GM19025 (cell line): Measurements from ENCODE around the gene PIP4K2A.

Experiments used
- ATAC-seq: cut with Tn5 transposase; IDR thresholded peaks from one replicate; pipeline ENCODE4 v1.9.1; 2021; ENCODE audit warnings: mild to moderate bottlenecking, low read depth, moderate library complexity; ENCODE audit not compliant: unreplicated experiment

The PIP4K2A gene

DNA sequence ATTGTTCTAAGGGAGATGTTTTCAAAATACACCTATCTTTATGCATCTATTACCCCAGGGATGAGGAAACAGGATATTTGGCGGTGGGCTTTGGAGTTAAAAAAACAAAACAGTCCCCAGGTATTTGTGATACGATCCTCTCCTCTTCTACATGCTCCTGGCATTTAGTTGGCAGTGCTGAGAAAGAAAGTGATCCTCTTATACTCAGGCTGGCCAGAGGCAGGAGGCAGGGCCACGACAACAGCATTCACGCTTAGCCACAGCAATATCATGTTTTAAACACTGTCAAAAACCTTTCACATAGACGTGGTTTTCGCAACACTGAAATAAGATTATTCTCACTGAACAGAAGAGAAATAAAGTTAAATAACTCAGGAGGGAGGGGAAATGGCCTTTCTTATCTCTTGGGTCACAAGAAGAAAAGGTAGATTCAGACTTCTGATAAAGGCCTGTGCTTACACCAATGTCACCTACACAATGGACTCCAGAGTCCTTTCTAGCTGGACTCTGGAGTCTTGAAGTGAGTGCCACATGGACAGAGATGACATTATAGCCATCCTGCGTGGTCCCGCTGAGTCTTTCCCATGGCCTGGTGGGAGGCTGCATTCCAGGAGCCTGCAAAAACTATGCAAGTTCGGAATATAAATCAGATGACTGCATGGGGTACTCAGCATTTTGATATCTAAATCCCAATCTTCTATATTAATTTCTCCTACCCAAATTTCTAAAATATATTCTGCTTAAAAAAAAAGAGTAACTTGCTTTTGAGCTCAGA lies 88.7 kb downstream of the PIP4K2A start:
- no peak for ATAC-seq

DNA sequence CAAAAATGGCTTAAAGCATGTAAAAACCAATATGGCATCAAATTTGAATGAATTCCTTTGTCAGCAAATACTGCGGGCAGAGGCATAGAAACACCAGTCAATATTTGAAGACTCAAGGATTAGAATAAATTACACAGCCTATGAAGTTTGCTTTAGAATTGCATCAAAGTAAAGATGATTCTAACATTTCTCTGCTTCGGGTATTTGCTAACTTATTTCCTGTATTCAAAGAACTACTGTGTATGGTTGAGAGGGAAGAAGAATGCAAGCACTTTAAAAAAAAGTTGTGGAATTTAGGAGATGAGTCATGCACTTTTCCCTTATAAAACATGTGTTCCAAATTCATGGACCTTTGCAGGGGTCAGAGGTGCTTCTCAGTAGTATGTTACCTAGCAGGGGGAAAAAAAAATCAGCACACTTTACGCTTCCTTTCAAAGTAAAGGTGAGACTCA lies 90.1 kb downstream of the PIP4K2A start:
- ATAC-seq = no peak

DNA sequence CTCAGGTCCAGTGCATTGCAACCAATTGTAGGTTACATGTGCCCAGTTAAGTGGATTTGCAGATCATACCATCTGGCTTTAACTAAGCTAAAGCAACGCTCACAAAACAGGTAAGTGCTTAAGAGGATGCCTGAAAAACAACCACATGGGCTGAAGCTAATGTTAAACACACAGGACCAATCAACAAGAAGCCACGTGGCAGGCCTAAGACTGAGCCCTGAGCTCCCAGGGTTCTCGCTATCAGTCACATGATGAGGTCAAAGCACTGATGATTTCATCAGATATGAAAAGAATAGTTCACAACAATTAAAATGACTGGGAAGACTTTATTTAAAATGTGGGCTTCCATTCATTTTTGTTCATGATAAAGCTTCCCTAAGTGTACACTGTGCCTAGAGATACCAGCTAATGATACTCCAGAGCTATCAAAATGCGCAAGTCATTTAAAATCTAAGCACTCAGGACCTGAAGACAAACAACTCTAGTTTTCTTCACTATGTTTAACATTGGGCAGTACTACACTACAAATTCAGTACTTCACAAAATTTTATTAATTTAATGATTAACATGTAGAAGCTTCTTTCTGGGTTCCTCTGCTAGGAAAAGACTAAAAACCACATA lies 90.6 kb downstream of the PIP4K2A start:
- no peak for ATAC-seq

DNA sequence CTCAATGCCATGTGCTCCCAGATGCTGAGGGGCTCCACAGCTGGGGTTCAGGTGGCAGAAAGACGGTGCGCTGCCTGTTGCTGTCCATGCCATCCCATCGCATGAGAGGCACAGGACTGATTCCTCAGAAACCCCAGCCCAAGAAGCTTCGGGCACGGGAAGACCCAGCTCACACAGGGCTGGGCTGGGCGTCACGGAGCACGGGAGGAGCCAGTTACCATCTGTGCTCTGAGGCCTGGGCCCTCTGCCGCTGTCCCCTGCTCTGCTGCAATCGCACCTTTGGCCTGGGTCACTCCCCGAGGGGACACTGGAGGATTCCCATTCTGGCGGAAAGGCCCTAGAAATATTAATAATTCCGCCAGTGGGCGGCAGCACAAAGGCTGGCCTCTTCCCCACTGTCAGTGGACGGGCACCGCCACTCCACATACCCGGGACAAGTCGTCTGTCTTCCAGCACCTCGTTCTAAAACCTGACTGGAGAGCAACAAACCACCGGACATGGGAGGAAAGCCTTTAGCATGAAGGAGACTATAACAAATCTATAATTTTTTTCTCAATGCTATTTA lies 92.1 kb downstream of the PIP4K2A start:
- no peak for ATAC-seq

DNA sequence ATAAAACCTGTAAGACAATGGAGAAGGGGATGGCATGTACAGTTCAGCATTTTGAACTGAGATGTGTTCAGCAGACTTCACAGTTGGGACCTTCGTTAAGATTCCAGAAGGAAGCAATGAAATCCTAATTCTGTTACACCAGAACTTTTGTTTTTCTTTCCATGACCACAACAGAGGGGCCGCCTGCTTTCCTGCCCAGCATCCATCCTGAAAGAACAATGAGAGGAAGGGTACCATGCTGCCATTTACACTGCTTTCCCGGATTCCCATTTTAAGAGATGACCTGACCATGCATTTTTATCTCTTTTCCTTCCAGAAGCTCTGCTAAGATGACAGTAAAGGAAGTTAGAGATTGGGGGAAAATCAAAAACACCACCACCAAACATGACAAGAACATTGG lies 92.7 kb downstream of the PIP4K2A start:
- no peak for ATAC-seq

DNA sequence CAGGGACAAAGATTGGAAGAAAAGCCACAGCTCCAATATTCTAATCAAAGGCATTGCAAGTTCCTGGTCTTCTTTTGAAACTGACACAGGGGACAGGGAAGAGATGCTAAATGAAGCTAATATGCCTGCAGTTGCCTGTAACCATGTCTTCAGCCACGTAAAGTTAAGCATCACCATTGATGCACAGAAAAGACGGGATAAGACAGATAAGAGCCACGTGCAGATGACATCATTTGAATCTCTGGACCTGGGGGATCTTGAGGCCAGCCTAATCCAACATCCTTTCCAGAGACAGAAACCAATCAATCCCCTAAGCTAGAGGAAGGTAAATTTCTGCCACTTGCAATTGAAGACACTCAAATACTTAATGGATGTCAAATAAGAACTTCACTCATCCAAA lies 93.4 kb downstream of the PIP4K2A start:
- ATAC-seq = no peak

DNA sequence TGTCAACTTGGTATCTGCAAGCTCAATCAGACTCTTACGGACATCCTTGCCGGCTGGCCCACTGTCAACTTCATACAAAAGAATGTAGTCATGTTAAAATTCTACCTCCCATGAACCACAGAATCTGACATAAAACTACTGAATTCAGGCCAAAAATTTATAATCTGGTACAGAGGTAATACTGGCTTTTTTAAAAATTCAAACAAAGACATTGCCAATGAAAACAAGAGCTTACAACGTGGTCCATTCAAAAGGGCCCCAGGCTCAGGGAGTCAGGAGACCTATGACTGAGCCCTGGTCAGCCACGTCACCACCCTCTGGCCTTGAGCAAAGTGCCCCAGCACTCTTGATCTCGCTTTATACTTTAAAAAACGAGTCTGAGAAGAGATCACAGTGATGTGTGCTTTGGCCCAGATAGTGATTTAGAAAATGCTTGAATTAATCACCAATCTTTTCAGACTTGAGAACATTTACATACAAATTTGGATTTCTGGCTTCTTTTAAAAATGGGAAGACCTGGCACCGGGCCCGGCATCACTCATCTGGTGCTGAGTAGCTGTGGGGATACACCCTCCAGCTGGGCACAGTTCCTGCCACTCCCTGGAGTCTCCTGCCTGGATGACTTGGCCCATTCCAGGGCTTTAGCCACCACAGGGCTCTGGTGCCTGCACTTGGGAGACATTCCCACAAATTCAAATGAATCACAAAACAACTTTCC lies 94.1 kb downstream of the PIP4K2A start:
- no peak for ATAC-seq

DNA sequence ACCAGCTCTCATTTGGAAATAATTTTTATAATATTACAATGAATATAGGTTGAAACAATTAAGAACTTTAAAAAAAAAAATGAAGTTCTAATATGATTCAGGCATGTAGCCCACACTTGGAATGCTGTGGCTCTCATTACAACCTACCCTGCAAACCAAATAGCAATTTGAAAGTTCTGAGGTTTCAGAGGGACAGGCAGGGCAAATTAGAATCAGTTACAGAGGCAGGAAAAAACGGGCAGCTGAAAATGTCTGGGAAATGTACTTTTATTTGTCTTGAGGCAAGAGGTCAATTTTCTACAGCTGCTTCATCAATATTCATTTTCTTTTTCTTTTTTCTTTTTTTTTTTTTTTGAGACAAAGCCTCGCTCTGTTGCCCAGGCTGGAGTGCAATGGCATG lies 95.3 kb downstream of the PIP4K2A start:
- no peak for ATAC-seq

DNA sequence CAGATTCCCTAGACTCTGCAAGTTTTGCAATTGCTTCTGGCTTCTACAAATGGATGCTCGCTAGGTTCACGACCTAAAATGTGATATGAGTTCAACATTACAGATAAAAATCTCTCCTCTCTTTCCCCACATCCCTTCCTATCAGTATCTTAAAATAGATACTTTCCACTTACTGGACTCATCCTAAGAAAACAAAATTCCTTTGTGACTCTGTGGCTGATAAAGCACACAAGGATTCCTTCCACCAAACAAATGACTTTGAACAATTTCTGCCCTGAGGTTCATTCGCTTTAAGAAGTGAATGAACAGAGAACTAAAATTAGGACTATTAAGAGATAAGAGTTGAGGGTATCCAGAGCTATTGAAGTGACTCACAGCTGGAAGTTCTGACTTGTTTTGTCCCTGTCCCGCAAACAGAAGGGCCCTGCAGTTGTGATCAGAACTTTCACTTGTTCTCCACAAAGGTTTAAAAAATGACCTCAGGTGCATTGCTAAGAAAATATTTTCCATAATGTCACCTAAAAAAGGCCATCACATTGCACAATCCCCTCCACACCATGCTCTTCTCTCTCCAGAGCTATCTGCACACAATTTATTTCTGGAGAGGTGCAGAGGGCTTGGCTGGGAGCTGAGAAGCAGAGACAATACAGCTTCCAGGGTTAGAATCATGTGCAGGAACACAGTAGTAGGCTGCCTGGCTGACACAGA lies 96.1 kb downstream of the PIP4K2A start:
- no peak for ATAC-seq

DNA sequence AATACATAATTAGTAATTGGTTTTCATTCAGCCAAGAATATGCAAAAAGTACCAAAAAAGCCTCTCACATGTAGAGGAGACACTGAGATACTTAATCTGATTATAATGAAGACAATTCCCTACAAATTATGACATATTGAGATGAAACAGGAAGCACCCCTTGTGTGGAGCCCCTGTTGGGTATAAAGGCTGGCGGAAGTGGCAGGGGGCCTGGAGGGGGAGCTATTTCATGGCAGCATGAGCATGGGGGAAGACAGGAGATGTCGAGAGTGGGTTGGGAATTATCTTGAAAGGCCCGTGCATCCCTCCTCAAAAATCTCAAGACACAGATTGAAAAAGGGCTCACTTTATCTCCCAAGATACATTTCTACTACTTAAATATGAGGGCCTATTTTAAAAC lies 96.9 kb downstream of the PIP4K2A start:
- ATAC-seq = no peak

DNA sequence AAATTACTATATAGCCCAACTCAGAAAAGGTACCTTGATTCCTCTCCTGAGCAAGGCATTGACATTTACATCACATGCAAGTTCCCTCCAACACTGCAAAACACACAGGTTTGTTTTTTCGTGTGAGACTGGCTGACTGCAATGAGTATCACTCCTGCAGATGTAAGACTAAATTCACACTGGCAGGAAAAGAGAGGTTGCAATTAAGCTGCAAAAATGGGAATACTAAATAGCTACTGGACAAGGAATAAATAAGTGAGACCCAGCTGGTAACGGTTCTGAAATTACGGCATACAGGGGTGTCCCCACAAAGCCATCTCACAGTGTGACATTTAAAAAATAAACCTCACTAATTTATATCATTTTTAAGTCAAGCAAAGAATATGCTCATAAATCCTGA lies 97.3 kb downstream of the PIP4K2A start:
- ATAC-seq = no peak

DNA sequence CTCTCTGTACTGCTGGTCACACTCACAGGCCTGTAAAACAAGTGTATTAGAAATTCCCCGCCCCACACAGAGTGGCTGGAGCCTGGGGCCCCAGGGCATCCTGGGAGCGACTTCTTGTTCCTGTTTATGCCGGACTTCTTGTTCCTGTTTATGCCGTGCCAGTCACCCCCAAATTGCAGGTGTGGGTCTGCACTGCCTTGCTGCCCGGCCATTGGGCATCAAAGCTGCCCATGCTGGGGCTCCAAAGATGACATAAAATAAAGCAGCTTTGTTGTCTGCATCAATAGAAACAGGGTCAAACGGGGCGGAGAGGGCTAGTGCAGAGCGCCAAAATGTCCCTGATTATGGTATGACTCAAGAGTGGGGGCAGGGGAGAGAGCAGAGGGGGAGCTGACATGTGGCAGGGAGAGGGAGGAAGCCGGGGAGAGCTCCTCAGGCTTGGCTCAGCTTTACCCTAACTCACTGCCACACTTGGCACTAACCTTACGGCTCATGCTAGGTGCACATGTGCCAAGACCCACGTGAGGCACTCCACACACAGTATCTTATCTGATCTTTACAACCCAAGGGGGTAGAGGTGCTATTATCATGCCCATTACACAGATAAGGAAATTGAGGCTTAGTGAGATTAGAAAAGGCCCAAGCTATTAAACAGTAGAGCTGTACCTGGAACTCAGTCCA lies 98.4 kb downstream of the PIP4K2A start:
- peak; percentile 55 for ATAC-seq

DNA sequence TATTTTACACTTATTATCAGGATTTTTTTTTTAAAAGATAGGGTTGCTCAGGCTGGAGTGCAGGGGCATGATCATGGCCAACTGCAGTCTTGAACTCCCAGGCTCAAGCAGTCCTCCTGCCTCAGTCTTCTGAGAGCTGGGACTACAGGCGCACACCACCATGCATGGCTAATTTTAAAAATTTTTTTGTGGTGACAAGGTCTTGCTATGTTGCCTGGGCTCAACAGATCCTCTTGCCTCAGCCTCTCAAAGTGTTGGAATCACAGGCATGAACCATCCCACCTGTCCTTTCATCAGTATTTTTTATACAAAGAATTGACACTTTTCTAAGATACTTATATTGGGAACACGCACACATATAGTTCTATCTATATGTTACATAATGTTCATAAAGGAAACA lies 99.3 kb downstream of the PIP4K2A start:
- ATAC-seq = no peak

DNA sequence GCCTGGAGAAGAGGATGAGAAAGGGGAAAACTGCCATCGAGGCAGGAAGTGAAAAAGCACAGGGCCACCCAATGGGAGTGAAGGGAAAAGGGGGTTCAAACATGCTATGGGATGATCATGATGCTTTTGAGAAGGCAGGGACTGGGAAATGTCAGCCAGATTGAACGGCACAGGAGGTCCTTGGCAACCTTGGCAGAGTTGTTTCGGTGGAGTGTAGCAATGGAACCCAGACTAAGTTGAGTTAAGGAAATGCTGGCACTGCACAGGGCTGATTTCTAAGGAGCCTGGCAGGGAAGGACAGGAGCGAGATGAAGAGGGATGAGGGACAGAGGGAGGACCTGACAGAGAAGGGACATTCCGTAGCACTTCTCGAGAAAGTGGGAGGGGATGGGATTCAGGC lies 101.4 kb downstream of the PIP4K2A start:
- ATAC-seq = no peak

DNA sequence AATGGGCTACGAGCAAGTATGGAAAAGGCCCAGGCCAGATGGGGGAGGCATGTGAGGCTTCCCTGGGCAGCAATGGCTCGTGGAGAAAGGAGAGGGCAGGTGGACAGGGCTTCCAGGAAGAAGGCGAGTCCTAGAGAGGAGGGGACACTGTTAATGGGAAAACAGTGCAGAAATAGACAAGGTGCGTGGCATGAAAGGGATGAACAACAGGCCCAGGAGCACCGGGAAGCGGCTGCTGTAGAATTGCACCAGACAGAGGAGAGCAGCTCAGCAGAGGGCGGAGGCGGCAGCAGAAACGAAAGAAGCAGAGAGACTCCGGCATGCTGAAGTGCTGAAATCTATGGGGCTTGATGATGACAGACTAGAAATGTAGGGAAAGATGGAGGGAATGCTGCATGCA lies 102.1 kb downstream of the PIP4K2A start:
- no peak for ATAC-seq

DNA sequence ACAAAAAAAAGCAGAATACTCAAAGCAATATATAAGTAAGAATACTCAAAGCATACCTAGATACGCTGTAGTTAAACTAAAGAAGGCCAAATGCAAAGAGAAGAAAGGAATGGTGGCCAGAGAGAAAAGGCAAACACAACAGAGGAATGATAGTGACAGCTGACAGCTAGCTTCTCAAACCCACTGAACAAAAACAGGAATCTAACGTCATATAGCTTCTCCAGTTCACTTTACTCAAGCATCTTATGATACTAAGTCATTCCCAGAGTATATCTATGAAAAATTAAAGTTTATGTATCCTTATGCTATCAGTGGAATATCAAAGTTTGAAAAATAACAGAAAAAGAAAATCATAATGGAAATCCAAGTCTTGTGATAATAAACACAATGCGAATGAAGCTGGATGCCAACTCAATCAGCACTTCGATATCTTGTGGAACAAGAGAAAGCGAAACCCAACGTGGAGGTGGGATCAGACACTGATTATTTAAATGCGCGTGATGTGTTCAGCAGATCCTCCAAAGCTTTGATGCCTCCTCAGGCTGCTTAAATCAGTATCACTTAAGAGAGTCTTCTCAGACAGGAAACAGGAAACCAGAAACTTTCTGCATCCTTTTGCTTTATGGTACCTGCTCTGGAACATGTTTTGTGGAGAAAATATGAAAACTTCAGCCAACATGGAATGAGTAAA lies 102.8 kb downstream of the PIP4K2A start:
- peak; percentile 39 for ATAC-seq

DNA sequence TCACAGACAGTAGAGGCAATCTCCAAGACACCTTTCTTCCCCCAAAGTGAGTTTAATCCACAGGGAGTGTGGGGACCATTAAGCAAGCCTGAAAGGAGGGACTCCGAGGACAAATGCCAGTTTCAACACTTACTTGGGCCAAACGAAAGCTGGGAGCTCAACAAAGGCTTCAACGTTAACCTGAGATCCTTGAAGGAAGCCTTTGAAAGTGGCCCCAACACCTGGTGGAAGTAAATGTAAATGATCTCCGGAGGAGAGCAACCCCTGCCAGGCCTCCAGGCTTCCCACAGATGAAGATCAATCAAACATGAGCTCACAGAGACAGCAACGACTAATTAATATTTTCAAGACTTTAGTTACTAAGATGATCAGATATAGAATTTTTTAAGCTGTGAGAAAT lies 103.8 kb downstream of the PIP4K2A start:
- no peak for ATAC-seq

DNA sequence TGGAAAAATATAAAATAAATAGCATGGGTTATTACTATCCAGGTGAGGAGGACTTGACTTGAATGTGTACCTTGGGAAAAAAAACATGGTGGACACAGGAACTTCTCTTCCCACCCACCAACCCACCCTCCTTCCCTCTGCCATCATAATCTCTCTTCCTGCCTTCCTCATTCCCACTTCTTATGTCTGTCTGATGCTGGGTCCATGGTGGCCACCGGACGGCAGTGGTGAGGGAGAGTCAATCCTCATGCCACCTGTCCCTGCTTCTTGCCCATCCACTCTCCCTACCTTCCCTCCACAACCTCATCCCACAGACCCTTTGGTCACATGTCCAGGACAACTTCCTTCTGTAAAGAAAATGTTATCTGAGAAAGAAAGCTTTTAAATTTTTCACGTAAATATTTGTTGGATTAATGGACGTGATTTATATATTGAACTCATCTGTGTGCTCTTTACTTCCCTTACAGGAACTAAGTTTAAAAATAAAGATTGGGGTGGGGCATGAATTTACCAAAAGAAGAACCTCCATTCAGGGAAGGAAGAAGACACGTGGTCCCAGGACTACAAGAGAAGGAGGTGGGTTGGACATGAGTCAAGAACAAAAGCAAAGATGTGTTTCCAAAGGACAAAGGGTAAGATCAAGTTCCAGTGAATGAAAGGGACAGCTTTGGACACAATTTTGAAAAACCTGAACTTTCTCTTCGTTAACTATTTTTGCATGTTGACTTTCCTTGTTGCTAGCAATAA lies 104.5 kb downstream of the PIP4K2A start:
- no peak for ATAC-seq

DNA sequence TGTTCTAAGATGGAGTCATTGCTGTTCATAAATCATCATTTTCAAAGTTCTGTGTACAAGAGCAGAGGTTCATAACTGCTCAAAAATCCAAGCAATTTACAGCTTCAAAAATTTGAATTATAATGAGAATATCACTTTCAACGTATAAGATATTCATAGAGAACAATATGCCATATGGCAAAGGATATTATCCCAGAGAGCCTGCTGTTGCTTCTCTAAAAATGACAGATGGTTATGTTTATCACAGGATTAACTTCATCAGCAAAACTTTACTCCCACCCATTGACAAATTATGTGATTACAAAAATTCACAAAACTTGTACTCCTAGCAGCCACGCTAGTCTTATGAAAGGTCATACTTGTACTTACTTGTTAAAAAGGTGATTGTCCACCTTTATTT lies 105.1 kb downstream of the PIP4K2A start:
- ATAC-seq = no peak
